ENCODE data around the gene CACNA1C.
"Not testable (repeated sequence)": the region's sequence is repeated elsewhere in the genome, so short reads cannot be mapped to it uniquely, and the experiment has no call there.

The CACNA1C gene

GRCh38 chr12:2735432-2735831, 682.6 kb downstream of the CACNA1C start:
- no peak for DNase-seq

DNA sequence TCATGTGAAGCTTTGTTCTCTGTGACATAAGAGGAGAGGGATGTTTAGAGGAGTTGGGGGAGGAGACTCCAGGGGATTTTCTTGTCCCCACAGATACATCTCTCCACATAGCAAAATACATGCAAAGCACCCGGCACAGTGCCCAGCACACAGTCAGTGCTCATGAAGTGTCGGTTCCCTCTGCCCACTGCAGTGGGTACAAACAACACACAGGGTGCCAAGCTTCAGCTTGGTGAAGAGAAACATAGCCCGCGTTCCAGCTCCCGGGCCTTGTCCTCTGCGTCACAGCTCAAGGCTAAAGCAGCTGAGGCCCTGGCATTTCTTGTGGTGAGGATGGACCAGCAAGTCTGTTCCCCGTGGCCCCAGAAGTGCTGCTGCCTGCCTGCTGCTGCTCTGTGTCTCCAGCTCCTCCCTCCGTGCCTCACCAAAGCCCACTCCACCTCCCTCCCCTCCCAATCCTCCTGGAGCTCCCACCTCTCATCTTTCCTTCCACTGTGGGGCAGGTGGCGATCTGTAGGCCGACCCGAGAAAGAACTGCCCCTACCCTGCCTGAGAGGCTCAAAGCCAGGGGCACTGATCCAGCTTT, 685.0 kb downstream of the CACNA1C start:
- DNase-seq: no peak

DNA sequence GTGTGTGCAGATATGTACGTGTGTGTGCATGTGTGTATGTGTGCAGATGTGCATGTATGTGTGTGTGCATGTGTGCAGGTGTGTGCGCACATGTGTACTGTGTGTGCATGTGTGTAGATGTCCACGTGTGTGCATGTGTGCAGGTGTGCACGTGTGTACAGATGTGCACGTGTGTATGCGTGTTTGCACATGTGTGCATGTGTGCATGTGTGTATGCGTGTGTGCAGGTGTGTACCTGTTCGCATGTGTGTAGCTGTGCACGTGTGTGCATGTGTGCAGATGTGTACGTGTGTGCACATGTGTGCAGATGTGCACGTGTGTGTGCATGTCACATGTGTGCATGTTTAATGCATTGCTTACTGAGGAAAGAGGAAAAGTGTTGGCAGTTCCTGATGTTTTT, 686.3 kb downstream of the CACNA1C start:
- no peak for DNase-seq

DNA sequence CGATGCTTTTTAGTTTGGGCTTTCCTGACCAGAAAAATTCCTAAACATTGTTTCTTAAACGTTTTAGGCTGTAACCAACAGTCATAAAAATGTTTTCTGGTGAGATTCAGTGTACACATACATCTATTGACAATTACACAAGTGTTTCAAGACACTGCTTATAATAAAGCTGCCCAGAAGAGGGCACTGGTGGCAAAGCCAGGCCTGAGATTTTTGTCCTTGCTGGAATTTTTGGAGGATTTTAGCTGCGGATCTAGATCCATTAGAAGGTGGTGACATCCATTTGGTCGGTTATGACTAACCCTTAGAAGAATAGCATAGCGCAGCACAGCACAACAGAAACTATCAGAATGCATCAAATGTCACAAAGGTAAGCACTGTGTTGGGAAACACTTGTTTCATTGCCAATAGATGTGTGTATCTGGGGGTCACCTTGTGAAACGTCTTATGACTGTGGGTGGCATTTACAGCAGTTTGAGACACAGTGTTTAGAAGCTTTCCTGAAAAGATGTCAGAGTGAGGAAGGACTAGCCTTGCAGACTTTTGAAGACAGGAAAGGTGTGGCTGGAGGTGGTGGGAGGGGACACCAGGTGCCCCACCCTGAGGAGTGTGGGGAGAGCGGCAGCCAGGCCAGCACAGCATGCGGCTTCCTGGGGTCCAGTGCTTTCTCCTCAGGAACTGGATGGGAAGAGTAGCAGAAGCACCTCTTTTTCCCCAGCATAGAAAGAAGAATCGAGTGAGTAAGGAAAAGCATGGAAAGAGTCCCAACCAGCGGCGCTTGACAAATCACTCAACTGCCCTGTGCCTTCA, 687.2 kb downstream of the CACNA1C start:
- DNase-seq: no peak

DNA sequence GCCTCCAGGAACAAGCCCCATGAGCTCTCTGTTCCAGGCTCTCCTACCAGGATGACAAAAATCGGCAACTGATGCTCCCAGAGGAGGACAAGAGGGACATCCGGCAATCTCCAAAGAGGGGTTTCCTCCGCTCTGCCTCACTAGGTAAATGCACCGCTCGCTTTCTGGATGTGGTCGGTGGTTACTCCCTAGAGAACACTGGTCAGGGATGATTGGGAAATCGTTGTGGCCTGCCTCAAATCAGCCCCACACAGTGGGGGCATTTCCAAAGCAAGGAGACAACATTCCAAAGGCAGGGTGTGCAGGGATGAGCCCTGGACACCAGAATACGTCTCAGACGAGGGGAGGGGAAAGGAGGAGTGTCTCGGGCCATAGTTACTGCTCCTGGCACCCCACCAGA, 689.2 kb downstream of the CACNA1C start:
- DNase-seq: not testable (repeated sequence)

DNA sequence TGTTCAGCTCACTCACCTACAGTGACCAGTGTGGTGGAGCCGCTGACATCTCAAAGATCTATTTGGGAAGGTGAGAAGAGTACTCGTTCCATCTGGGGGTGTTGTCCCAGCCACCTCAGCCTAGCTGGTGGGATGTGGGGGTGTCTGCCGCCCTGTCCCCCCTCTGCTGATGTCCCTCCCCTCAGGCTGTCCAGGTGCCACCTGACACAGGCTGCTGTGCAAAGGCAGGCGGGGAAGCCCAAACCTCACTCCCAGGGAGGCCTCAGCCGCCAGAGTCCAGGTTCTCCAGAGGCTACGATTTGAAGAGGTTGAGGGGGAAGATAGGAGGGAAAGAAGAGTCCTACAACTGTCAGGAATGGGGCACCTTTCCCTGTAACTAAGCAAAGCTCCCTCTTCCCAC, 690.7 kb downstream of the CACNA1C start:
- DNase-seq: no peak

DNA sequence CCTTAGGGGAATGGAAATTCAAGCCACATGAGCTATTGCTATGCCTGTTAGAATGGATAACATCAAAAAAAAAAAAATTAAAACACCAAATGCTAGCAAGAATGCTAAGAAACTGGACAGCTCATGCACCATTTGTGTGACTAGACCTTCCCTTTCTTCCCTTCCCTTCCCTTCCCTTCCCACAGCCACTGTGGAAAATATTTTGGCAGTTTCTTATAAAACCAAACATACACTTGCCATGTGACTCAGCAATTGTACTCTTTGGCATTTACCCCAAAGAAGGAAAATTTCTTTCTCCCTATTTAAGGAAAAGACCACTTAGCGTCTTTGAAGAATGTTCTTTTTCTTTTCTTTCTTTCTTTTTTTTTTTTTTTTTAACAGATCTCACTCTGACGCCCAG, 692.9 kb downstream of the CACNA1C start:
- no peak for DNase-seq

Data from activated naive CD4-positive, alpha-beta T cell treated with Interleukin-2 at 50 U/mL for 16 hours (primary cell).